Measurements from ENCODE around the gene GLA. TPM values are rescaled to one million over a fixed set of nuclear protein-coding genes. Genes with fewer than 3 reads are reported as not detected.

The GLA gene
- total and polyA plus RNA-seq, 2 donors (not counting 3 experiments of a cell fraction or from before 2014, with no cell fraction given) = 33.0 to 36.8 TPM

GRCh38 chrX:101411984-101412383, 4.3 kb upstream of the GLA start:
- Histone ChIP-seq H3K9me3 (replicated peaks; ENCODE audit: control insufficient read depth, insufficient read depth, low read length) (no peaks in the 10 kb centered on the region), H3K4me3 (replicated peaks in 1 of 3; ENCODE audit: insufficient read depth in 1 of 3, low read depth in 1 of 3, low read length in 3 of 3) (no peak overlapping the region), H3K27ac (ENCODE audit: insufficient read depth, low read depth, low read length) (no peak overlapping the region), H3K9me1 (replicated peaks; ENCODE audit: control insufficient read depth, extremely low read depth, insufficient read depth, low read length) (no peaks in the 10 kb centered on the region), H3K36me3 (ENCODE audit: control insufficient read depth in 2 of 2, extremely low read depth in 1 of 2, insufficient read depth in 2 of 2, low read length in 2 of 2) (peaks cover 0 to 2% of the 10 kb centered on the region in 2 experiments), H3K27me3 (ENCODE audit: control insufficient read depth in 2 of 2, insufficient read depth in 2 of 2, low read length in 2 of 2) (no peaks in the 10 kb centered on the region), H2AFZ (ENCODE audit: low read depth, low read length) (no peak overlapping the region), H3K4me1 (ENCODE audit: control insufficient read depth, extremely low read depth, insufficient read depth, low read length) (peaks cover 8% of the 10 kb centered on the region), H3K9ac (replicated peaks; ENCODE audit: extremely low read depth, insufficient read depth, low read length) (no peak overlapping the region), H3K4me2 (ENCODE audit: insufficient read depth, low read length) (no peak overlapping the region), H3K79me2 (ENCODE audit: control insufficient read depth, insufficient read depth, low read length) (peaks cover 43% of the 10 kb centered on the region), H4K20me1 (replicated peaks; ENCODE audit: control insufficient read depth, extremely low read depth, insufficient read depth, low read length) (no peaks in the 10 kb centered on the region)
- TF ChIP-seq EZH2 (IDR thresholded peaks at IDR 0.05; ENCODE audit: borderline replicate concordance, low read depth, low read length, severe bottlenecking) = no peak
- no peak for TF ChIP-seq POLR2AphosphoS5 (IDR thresholded peaks at IDR 0.05; ENCODE audit: insufficient read depth, low read depth, low read length)
- no peak for TF ChIP-seq POLR2A (IDR thresholded peaks at IDR 0.05; ENCODE audit: low read depth, low read length)
- TF ChIP-seq FOS (IDR thresholded peaks at IDR 0.05; ENCODE audit: borderline replicate concordance, insufficient read depth, low read length) = no peak
- TF ChIP-seq MAX (IDR thresholded peaks at IDR 0.05; ENCODE audit: insufficient read depth, insufficient read length) = no peak
- TF ChIP-seq GATA2 (IDR thresholded peaks at IDR 0.05; ENCODE audit: insufficient read depth, insufficient read length, low read depth, low read length) = no peak
- TF ChIP-seq MYC (IDR thresholded peaks at IDR 0.05; ENCODE audit: low read depth, low read length) = no peak
- TF ChIP-seq CTCF (IDR thresholded peaks at IDR 0.05; ENCODE audit: extremely low read depth in 1 of 2, insufficient read depth in 1 of 2, low read depth in 1 of 2, low read length in 2 of 2) = no peak
- no peak for TF ChIP-seq JUN (IDR thresholded peaks at IDR 0.05; ENCODE audit: borderline replicate concordance, insufficient read depth, insufficient read length, low read depth)
- intact Hi-C loops (cut with micrococcal nuclease) = no loop called here
- no TSS peak for BruUV-seq (replicated peaks)
- ChIA-PET CTCF (no interaction called here), POLR2A (no interaction called here)
- dilution Hi-C loops (cut with MboI; ENCODE audit: extremely low pct_ligation_motif_present, low sequenced_read_pairs) = no loop called here
- FAIRE-seq (no peak), DNase-seq (ENCODE audit: low read depth, low spot score) (no peak)
